Activated B cell treated with CpG ODN at 0.5 μM for 24 hours (primary cell): ENCODE data around the gene TENM4. TPM values are rescaled to one million over a fixed set of nuclear protein-coding genes. Genes with fewer than 3 reads are reported as not detected.

Source experiments
- ATAC-seq: fragments of 200-7000 bp; cut with Tn5 transposase; one replicate; pipeline ENCODE4 v1.10.0; 2021; ENCODE audit warnings: low read depth, mild to moderate bottlenecking, moderate library complexity
- CTCF ChIA-PET: fragments of 350-600 bp; sonication (Branson Sonifier 250); formaldehyde crosslinking; loops from one replicate; lab custom pipeline; 2021; ENCODE audit warnings: antibody characterized with exemption; lab: Charles Lee
- POLR2A ChIA-PET: fragments of 350-600 bp; sonication (Branson Sonifier 250); formaldehyde crosslinking; loops from one replicate; lab custom pipeline; 2021; ENCODE audit warnings: antibody characterized with exemption; lab: Charles Lee
- DNase-seq: peaks from one replicate; pipeline ENCODE4 v3.0.0; 2022
- H3K27ac Mint-ChIP-seq: one replicate; pipeline ENCODE4 v1.8.0; 2020; ENCODE audit warnings: mixed read lengths
- H3K27me3 Mint-ChIP-seq: one replicate; pipeline ENCODE4 v1.8.0; 2021; ENCODE audit warnings: mixed read lengths
- H3K36me3 Mint-ChIP-seq: one replicate; pipeline ENCODE4 v1.8.0; 2021; ENCODE audit warnings: low read depth, mixed read lengths
- H3K4me1 Mint-ChIP-seq: one replicate; pipeline ENCODE4 v1.8.0; 2021; ENCODE audit warnings: mixed read lengths
- H3K4me3 Mint-ChIP-seq: one replicate; pipeline ENCODE4 v1.8.0; 2020; ENCODE audit warnings: mild to moderate bottlenecking, mixed read lengths
- H3K9me3 Mint-ChIP-seq: one replicate; pipeline ENCODE4 v1.8.0; 2020; ENCODE audit warnings: mixed read lengths
- intact Hi-C: fragments of 100-400 bp; cut with micrococcal nuclease; formaldehyde crosslinking; loops from one replicate; pipeline ENCODE4 v1.15.1; 2024
- total RNA-seq: library from RNA; stranded (reverse); gene quantifications from 2 replicates; pipeline ENCODE4 v1.2.3, GENCODE V29; 2022
- TF ChIP-seq, protein P1 (sequence below): fragments of 200-600 bp; IDR thresholded peaks from one replicate; pipeline ENCODE4 v1.8.0; 2022; ENCODE audit warnings: antibody characterized with exemption, mild to moderate bottlenecking

Gene TENM4
- total RNA-seq, 1 donor from 2014 or later: 2.4 TPM

DNA sequence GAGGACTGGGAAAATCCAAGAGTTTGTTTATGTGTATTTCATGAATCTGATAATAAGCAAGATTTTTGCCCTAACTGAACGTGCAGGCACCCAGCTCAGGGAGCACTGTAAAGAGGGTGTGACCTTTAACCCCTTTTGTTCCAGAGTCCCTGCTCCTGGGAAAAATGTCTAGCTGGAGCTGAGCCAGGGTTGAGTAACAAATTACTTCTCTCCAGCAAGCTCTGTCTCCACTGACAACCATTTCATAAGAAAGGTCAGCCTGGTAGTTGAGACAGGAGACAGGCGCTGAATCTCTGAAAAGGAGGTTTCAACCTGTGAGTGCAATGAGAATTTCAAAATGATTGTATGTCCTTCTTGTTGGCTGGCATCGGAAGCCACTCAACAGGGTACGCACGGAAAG lies 709.8 kb downstream of the TENM4 start:
- CTCF ChIA-PET: no interaction called here
- no peaks in the 10 kb centered on the region for H3K36me3 Mint-ChIP-seq
- H3K27me3 Mint-ChIP-seq: peaks cover 2% of the 10 kb centered on the region
- no peaks in the 10 kb centered on the region for H3K4me1 Mint-ChIP-seq
- H3K27ac Mint-ChIP-seq: no peak overlapping the region
- TF ChIP-seq, protein P1, sequence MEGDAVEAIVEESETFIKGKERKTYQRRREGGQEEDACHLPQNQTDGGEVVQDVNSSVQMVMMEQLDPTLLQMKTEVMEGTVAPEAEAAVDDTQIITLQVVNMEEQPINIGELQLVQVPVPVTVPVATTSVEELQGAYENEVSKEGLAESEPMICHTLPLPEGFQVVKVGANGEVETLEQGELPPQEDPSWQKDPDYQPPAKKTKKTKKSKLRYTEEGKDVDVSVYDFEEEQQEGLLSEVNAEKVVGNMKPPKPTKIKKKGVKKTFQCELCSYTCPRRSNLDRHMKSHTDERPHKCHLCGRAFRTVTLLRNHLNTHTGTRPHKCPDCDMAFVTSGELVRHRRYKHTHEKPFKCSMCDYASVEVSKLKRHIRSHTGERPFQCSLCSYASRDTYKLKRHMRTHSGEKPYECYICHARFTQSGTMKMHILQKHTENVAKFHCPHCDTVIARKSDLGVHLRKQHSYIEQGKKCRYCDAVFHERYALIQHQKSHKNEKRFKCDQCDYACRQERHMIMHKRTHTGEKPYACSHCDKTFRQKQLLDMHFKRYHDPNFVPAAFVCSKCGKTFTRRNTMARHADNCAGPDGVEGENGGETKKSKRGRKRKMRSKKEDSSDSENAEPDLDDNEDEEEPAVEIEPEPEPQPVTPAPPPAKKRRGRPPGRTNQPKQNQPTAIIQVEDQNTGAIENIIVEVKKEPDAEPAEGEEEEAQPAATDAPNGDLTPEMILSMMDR: no peak
- H3K9me3 Mint-ChIP-seq: no peaks in the 10 kb centered on the region
- DNase-seq: no peak
- no peak for ATAC-seq
- intact Hi-C loops: no loop called here
- H3K4me3 Mint-ChIP-seq: no peak overlapping the region
- POLR2A ChIA-PET: no interaction called here

DNA sequence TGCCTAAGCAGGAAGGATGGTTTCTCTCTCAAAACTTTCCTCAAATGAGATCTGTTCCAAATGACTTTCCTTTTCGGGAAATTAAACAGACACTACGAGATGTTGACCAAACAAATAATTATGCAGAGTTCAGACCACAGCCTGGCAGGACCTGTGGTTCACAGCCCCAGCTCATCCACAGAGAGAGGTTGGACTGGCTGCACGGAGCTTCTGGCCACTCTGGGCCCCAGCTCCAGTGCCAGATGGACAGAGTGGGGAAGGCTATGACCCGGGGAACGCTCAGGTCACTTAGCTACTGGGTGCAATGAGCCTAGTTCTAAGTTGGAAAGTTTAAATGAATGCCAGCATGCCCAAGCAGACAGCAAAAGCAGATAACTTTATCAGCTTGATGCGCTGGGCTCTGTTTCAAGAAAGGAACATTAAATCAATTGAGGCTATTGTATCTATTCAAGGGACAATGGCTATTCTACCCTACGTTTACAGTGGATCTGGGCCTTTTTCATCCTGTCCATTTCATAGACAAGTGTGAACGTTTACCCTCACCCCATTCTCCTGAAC lies 710.5 kb downstream of the TENM4 start:
- intact Hi-C loops: no loop called here
- Mint-ChIP-seq H3K27ac (no peak overlapping the region), H3K9me3 (no peaks in the 10 kb centered on the region), H3K4me3 (no peak overlapping the region), H3K27me3 (peaks cover 2% of the 10 kb centered on the region), H3K36me3 (no peaks in the 10 kb centered on the region), H3K4me1 (no peaks in the 10 kb centered on the region)
- ATAC-seq (no peak), DNase-seq (no peak)
- TF ChIP-seq, protein P1: no peak
- POLR2A ChIA-PET: no interaction called here
- CTCF ChIA-PET: no interaction called here

DNA sequence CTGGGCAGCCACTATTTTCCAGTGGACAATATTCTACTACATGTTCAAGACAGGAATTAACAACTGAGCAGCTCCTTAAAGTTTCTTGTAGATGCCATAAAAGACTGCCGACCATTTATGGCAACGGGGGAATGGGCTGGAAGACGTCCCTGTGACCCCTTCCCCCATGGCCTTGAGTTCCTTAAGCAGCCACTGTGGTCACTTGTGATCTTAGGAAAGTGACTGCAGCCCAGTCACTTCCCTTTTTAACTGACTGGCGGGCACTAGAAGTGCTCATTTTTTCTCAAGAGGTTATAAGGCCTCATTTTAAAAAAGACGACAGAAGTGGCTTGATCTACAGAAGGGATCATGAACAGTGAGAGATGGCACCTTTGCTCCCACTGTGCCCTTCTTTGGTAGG lies 713.0 kb downstream of the TENM4 start:
- Mint-ChIP-seq H3K36me3 (no peaks in the 10 kb centered on the region), H3K9me3 (no peaks in the 10 kb centered on the region), H3K27me3 (peaks cover 2% of the 10 kb centered on the region), H3K27ac (no peak overlapping the region), H3K4me3 (no peak overlapping the region), H3K4me1 (no peaks in the 10 kb centered on the region)
- TF ChIP-seq, protein P1: no peak
- ATAC-seq (no peak), DNase-seq (no peak)
- CTCF ChIA-PET: no interaction called here
- POLR2A ChIA-PET: no interaction called here
- intact Hi-C loops: no loop called here

DNA sequence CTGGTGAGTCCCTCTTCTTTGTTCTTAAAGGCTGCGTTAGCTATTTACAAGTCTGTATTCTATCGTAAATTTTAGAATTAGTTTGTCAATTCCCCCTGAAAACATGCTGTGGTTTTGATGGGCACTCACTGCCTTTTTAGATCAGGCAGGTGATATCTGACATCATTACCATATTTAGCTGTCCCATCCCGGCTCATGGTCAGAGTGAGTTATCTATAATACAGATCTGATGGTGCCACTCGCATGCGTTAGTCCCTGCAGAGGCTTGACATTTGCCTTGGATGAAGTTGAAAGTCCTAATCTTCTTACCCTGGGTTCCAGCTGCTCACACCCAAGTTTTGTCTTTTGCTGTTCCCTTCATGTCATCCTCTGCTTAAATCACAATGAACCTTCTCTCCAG lies 715.6 kb downstream of the TENM4 start:
- ChIA-PET POLR2A (no interaction called here), CTCF (interaction anchor here (1.8 kb wide), 1 partner anchor 10 kb away, joined by 7 read pairs; no protein-coding TSS in a partner anchor)
- Mint-ChIP-seq H3K36me3 (no peaks in the 10 kb centered on the region), H3K4me1 (no peaks in the 10 kb centered on the region), H3K9me3 (no peaks in the 10 kb centered on the region), H3K27ac (no peak overlapping the region), H3K27me3 (no peaks in the 10 kb centered on the region), H3K4me3 (no peak overlapping the region)
- DNase-seq (no peak), ATAC-seq (no peak)
- intact Hi-C loops: no loop called here
- TF ChIP-seq, protein P1: no peak

DNA sequence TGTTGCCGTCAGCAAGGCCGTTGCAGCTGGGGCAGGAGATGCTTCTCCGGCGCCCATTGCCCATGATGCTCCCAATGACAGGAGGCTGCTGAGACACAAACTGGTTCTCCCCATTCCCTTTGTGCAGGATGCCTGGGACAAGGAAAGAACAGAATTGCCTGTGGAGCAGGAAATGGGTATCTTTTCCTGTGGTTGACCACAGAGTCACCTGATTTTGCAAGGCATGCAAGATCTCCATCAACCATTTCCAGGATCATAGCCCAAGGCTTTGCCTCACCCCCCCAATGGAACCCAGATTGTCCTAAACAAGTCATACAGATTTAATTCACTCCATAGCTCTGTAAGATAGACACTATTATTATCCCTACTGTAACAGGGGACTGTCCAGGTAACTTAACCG lies 718.0 kb downstream of the TENM4 start:
- ATAC-seq (no peak), DNase-seq (no peak)
- Mint-ChIP-seq H3K4me1 (no peaks in the 10 kb centered on the region), H3K36me3 (no peaks in the 10 kb centered on the region), H3K27me3 (peaks cover 2% of the 10 kb centered on the region), H3K9me3 (no peaks in the 10 kb centered on the region), H3K27ac (no peak overlapping the region), H3K4me3 (no peak overlapping the region)
- ChIA-PET POLR2A (no interaction called here), CTCF (no interaction called here)
- intact Hi-C loops: no loop called here
- TF ChIP-seq, protein P1: no peak
